H7 (cell line): ENCODE measurements around the gene SLC2A9. TPM values are rescaled to one million over a fixed set of nuclear protein-coding genes. Genes with fewer than 3 reads are reported as not detected.
"Not testable (repeated sequence)": the region's sequence is repeated elsewhere in the genome, so short reads cannot be mapped to it uniquely, and the experiment has no call there.

Experiments
- DNase-seq: peaks from one replicate; pipeline ENCODE4 v3.0.0; 2012
- H3K27me3 ChIP-seq: 2 replicates; pipeline ENCODE4 v1.6.0; 2011; ENCODE audit warnings: mild to moderate bottlenecking, low read length; ENCODE audit not compliant: control insufficient read depth, insufficient read depth
- H3K36me3 ChIP-seq: replicated peaks from 2 replicates; pipeline ENCODE4 v1.5.1; 2011; ENCODE audit warnings: low read length; ENCODE audit not compliant: control insufficient read depth, insufficient read depth
- H3K4me3 ChIP-seq: 2 replicates; pipeline ENCODE4 v1.5.1; 2011; ENCODE audit warnings: low read depth, mild to moderate bottlenecking, control low read depth, low read length, moderate library complexity; ENCODE audit not compliant: insufficient read depth
- total RNA-seq: library from RNA; depleted of rRNA; stranded (reverse); fragments of >200 nt; shearing (Covaris generic); gene quantifications from 2 replicates; pipeline ENCODE4 v1.2.3, GENCODE V29; 2014

Gene SLC2A9
- total RNA-seq, 1 experiment from 2014 or later: not detected

- Histone ChIP-seq H3K36me3 (no peaks in the 10 kb centered on the region), H3K27me3 (no peaks in the 10 kb centered on the region; the same call in 1 of the 2 replicates), H3K4me3 (no peak overlapping the region)
- DNase-seq: no peak
Observed at GRCh38 chr4:9835430-9835829, 185.9 kb downstream of the SLC2A9 start.

GRCh38 chr4:9833421-9833820 is 187.9 kb downstream of the SLC2A9 start:
- H3K27me3 ChIP-seq: no peaks in the 10 kb centered on the region; the same call in 1 of the 2 replicates
- no peak overlapping the region for H3K4me3 ChIP-seq
- no peaks in the 10 kb centered on the region for H3K36me3 ChIP-seq
- DNase-seq: no peak

GRCh38 chr4:9832640-9833039 is 188.7 kb downstream of the SLC2A9 start:
- DNase-seq: no peak
- Histone ChIP-seq H3K4me3 (no peak overlapping the region), H3K36me3 (no peaks in the 10 kb centered on the region), H3K27me3 (no peaks in the 10 kb centered on the region; the same call in 1 of the 2 replicates)

GRCh38 chr4:9826551-9826950 is 194.7 kb downstream of the SLC2A9 start:
- DNase-seq: no peak
- Histone ChIP-seq H3K27me3 (no peaks in the 10 kb centered on the region), H3K4me3 (no peak overlapping the region), H3K36me3 (no peaks in the 10 kb centered on the region)

- no peak for DNase-seq
- Histone ChIP-seq H3K27me3 (no peaks in the 10 kb centered on the region), H3K36me3 (no peaks in the 10 kb centered on the region), H3K4me3 (no peak overlapping the region)
Observed at GRCh38 chr4:9825049-9825448, 196.2 kb downstream of the SLC2A9 start.

GRCh38 chr4:9820343-9820742 is 201.0 kb downstream of the SLC2A9 start:
- no peak for DNase-seq
- no peaks in the 10 kb centered on the region for H3K36me3 ChIP-seq
- no peak overlapping the region for H3K4me3 ChIP-seq
- no peaks in the 10 kb centered on the region for H3K27me3 ChIP-seq

- no peaks in the 10 kb centered on the region for H3K36me3 ChIP-seq
- DNase-seq: no peak
- no peaks in the 10 kb centered on the region for H3K27me3 ChIP-seq
- H3K4me3 ChIP-seq: no peak overlapping the region
Observed at GRCh38 chr4:9816285-9816684, 205.0 kb downstream of the SLC2A9 start.

- no peak for DNase-seq
- Histone ChIP-seq H3K36me3 (no peaks in the 10 kb centered on the region), H3K27me3 (no peaks in the 10 kb centered on the region; the same call in 1 of the 2 replicates), H3K4me3 (no peak overlapping the region)
Observed at GRCh38 chr4:9812501-9813340, 208.6 kb downstream of the SLC2A9 start.

- H3K27me3 ChIP-seq: no peaks in the 10 kb centered on the region; the same call in 1 of the 2 replicates
- H3K4me3 ChIP-seq: no peak overlapping the region
- H3K36me3 ChIP-seq: no peaks in the 10 kb centered on the region
- DNase-seq: no peak
Observed at GRCh38 chr4:9811806-9812205, 209.5 kb downstream of the SLC2A9 start.

- Histone ChIP-seq H3K4me3 (no peak overlapping the region), H3K27me3 (no peaks in the 10 kb centered on the region; the same call in 1 of the 2 replicates), H3K36me3 (no peaks in the 10 kb centered on the region)
- no peak for DNase-seq
Observed at GRCh38 chr4:9808077-9808476, 213.2 kb downstream of the SLC2A9 start.

GRCh38 chr4:9804918-9805317 is 216.4 kb downstream of the SLC2A9 start:
- Histone ChIP-seq H3K4me3 (no peak overlapping the region), H3K36me3 (no peaks in the 10 kb centered on the region), H3K27me3 (no peaks in the 10 kb centered on the region; the same call in 1 of the 2 replicates)
- DNase-seq: no peak

GRCh38 chr4:9800848-9801247 is 220.4 kb downstream of the SLC2A9 start:
- H3K36me3 ChIP-seq: no peaks in the 10 kb centered on the region
- DNase-seq: no peak
- no peak overlapping the region for H3K4me3 ChIP-seq
- no peaks in the 10 kb centered on the region for H3K27me3 ChIP-seq

- H3K36me3 ChIP-seq, DNase-seq, H3K27me3 ChIP-seq, H3K4me3 ChIP-seq: not testable (repeated sequence)
Observed at GRCh38 chr4:9796641-9797040, 224.7 kb downstream of the SLC2A9 start.

- DNase-seq: no peak
- Histone ChIP-seq H3K36me3 (no peaks in the 10 kb centered on the region), H3K27me3 (no peaks in the 10 kb centered on the region), H3K4me3 (no peak overlapping the region)
Observed at GRCh38 chr4:9792381-9792780, 228.9 kb downstream of the SLC2A9 start.

GRCh38 chr4:9785891-9786290 is 235.4 kb downstream of the SLC2A9 start:
- DNase-seq: not testable (repeated sequence)

More at GRCh38 chr4:9785891-9786290, 235.4 kb downstream of the SLC2A9 start:
- not testable (repeated sequence) for H3K4me3 ChIP-seq, H3K36me3 ChIP-seq
- peaks cover 18% of the 10 kb centered on the region for H3K27me3 ChIP-seq
